Liver (tissue), 3 donors: ENCODE measurements around the gene PACC1.

Experiments used
- GABPA ChIP-seq, 2 donors: IDR thresholded peaks in 1 of 2; conservative IDR thresholded peaks in 1 of 2; 2 replicates each; pipeline ENCODE4 v1.6.1; 2016; ENCODE audit warnings: antibody characterized with exemption in 2 of 2, mild to moderate bottlenecking in 1 of 2, moderate library complexity in 1 of 2
- RAD21 ChIP-seq, 2 donors: IDR thresholded peaks; 2 replicates each; pipeline ENCODE4 v1.6.1; 2016; ENCODE audit warnings: antibody characterized with exemption in 2 of 2, mild to moderate bottlenecking in 2 of 2
- SP1 ChIP-seq: IDR thresholded peaks from 2 replicates; pipeline ENCODE4 v1.6.1; 2018; ENCODE audit warnings: antibody characterized with exemption, mild to moderate bottlenecking
- TAF1 ChIP-seq: conservative IDR thresholded peaks from 2 replicates; pipeline ENCODE4 v1.6.1; 2016; ENCODE audit warnings: antibody characterized with exemption, mild to moderate bottlenecking
- TF ChIP-seq, protein P1 (sequence below): fragments of 150-350 bp; IDR thresholded peaks from 2 replicates; pipeline ENCODE4 v1.5.1; 2017; ENCODE audit warnings: improper control_type of control experiment, low read depth, low read length; ENCODE audit not compliant: missing input control
- TF ChIP-seq, protein P2 (sequence below): IDR thresholded peaks from 2 replicates; pipeline ENCODE4 v1.6.1; 2016; ENCODE audit warnings: antibody characterized with exemption
- TF ChIP-seq, protein P3 (sequence below): IDR thresholded peaks from 2 replicates; pipeline ENCODE4 v1.6.1; 2016; ENCODE audit warnings: antibody characterized with exemption, mild to moderate bottlenecking
- donor health status: healthy.
- donor health status: healthy.

DNA sequence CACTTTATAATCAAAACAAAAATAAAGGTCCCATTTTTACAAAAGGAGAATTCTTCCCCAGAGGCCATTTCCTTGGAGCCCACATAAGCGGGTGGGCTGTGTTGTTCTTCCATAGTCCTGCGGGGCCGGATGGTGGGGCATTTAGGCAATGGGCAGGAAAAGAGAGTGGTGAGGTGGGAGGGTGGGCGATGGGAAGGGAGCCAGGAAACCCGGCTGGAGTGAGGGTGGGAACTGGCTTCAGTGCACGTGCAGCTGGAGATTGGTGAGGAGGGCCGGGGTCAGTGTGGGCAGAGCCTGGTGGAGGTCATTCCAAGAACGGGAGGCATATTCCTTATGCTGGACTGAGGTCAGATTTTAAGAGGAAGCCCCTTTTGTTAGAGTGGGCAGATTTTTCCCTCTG, 31.6 kb upstream of the PACC1 start:
- TF ChIP-seq TAF1 (no peak), RAD21 (IDR thresholded peaks at IDR 0.05) (no peak), GABPA (IDR thresholded peaks at IDR 0.05 in 1 of 2, conservative IDR thresholded peaks at IDR 0.05 in 1 of 2) (no peak), SP1 (no peak)
- TF ChIP-seq, protein P1, sequence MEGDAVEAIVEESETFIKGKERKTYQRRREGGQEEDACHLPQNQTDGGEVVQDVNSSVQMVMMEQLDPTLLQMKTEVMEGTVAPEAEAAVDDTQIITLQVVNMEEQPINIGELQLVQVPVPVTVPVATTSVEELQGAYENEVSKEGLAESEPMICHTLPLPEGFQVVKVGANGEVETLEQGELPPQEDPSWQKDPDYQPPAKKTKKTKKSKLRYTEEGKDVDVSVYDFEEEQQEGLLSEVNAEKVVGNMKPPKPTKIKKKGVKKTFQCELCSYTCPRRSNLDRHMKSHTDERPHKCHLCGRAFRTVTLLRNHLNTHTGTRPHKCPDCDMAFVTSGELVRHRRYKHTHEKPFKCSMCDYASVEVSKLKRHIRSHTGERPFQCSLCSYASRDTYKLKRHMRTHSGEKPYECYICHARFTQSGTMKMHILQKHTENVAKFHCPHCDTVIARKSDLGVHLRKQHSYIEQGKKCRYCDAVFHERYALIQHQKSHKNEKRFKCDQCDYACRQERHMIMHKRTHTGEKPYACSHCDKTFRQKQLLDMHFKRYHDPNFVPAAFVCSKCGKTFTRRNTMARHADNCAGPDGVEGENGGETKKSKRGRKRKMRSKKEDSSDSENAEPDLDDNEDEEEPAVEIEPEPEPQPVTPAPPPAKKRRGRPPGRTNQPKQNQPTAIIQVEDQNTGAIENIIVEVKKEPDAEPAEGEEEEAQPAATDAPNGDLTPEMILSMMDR, result no peak
- TF ChIP-seq, protein P2, sequence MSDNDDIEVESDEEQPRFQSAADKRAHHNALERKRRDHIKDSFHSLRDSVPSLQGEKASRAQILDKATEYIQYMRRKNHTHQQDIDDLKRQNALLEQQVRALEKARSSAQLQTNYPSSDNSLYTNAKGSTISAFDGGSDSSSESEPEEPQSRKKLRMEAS, result no peak
- TF ChIP-seq, protein P3, sequence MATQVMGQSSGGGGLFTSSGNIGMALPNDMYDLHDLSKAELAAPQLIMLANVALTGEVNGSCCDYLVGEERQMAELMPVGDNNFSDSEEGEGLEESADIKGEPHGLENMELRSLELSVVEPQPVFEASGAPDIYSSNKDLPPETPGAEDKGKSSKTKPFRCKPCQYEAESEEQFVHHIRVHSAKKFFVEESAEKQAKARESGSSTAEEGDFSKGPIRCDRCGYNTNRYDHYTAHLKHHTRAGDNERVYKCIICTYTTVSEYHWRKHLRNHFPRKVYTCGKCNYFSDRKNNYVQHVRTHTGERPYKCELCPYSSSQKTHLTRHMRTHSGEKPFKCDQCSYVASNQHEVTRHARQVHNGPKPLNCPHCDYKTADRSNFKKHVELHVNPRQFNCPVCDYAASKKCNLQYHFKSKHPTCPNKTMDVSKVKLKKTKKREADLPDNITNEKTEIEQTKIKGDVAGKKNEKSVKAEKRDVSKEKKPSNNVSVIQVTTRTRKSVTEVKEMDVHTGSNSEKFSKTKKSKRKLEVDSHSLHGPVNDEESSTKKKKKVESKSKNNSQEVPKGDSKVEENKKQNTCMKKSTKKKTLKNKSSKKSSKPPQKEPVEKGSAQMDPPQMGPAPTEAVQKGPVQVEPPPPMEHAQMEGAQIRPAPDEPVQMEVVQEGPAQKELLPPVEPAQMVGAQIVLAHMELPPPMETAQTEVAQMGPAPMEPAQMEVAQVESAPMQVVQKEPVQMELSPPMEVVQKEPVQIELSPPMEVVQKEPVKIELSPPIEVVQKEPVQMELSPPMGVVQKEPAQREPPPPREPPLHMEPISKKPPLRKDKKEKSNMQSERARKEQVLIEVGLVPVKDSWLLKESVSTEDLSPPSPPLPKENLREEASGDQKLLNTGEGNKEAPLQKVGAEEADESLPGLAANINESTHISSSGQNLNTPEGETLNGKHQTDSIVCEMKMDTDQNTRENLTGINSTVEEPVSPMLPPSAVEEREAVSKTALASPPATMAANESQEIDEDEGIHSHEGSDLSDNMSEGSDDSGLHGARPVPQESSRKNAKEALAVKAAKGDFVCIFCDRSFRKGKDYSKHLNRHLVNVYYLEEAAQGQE, result no peak
